Measurements from ENCODE around the gene GMPR. TPM values are rescaled to one million over a fixed set of nuclear protein-coding genes. Genes with fewer than 3 reads are reported as not detected.

Gene GMPR
- 1.3 to 2.2 TPM (median 1.8 TPM) in 5 replicates for total RNA-seq (2022; extraction: Qiagen RNA extraction)

DNA sequence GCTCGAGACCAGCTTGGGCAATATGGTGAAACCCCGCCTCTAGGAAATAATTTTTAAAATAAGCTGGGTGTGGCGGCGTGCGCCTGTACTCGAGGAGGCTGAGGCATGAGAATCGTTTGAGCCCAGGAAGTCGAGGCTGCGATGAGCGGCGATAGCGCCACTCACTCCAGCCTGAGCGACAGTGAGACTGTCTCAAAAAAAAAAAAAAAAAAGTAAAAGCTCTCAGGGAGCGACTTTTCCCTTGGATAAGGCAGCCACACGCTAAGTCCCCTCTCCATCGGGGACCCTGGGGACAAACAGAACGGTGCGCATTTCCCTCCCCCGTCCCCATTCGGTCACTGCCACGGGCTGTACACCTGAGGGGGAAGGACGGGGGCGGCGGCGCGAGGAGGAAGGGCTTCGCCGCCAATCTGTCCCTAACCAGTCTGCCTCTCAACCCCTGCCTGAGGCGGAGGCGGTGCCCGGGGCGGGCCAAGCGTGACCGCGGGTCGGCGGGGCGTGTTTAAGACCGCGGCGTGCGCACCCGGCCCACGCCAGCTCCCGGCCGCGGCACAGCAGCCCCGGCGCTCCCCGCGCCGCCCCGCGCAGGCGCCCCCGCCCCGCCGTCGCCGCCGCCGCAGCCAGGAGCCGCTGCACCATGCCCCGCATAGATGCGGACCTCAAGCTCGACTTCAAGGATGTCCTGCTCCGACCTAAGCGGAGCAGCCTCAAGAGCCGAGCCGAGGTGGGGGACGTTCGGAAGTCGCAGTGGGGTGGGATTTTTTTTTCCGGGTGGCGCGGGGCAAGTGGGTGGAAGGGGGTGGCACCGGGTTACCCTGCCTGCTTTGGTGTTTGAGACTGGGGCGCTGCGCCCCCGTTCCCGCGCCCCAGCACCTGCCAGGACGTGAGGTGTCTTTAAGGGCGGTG is at the start of gene GMPR:
Gene GMPR, plus strand, starts transcription at position 531 of the 906 bp plus-strand sequence. Its CDS starts 107 bp downstream, at position 638.

Other genes with a start within 250 kb of the GMPR start
- 2.5 to 3.6 TPM (median 3.2 TPM) in 5 replicates for gene MYLIP, start 109.5 kb upstream of the GMPR start, total RNA-seq (2022; extraction: Qiagen RNA extraction)

Data from A549 treated with CORT108297 at 1 μM for 4 hours (cell line).